Measurements from ENCODE around the gene PKNOX2.

DNA sequence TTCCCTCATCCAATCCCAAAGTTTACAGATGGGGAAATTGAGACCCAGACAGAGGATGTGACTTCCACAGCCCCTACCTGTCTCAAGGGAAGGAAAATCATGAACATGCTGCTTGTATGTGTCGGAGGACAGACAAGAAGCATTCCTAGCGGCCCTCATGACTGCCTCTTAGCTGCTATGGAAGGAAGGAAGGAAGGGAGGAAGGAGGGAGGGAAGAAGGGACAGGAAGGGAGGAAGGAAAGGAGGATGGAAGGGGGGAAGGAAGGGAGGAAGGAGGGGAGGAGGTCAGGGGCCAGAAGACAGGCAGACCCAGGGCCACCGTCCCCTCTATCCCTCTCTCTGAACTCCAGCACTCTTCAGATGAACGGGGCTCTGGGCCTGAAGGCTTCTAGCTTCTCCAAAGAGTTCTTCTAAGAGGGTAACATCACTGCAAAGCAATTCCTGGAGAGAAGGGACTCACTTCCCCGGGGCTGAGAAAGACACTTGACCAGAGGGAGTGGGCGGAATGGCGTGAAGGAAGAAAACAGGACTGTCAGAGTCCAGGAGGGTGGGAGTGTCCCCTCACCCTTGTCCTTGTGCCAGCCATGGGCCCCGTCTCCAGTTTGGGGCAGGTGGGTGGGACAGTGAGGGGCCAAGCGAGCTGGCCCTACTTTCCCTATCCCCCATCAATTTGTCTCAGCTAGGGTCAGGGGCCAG is 182.2 kb downstream of the PKNOX2 start:
- TF ChIP-seq, protein P1, sequence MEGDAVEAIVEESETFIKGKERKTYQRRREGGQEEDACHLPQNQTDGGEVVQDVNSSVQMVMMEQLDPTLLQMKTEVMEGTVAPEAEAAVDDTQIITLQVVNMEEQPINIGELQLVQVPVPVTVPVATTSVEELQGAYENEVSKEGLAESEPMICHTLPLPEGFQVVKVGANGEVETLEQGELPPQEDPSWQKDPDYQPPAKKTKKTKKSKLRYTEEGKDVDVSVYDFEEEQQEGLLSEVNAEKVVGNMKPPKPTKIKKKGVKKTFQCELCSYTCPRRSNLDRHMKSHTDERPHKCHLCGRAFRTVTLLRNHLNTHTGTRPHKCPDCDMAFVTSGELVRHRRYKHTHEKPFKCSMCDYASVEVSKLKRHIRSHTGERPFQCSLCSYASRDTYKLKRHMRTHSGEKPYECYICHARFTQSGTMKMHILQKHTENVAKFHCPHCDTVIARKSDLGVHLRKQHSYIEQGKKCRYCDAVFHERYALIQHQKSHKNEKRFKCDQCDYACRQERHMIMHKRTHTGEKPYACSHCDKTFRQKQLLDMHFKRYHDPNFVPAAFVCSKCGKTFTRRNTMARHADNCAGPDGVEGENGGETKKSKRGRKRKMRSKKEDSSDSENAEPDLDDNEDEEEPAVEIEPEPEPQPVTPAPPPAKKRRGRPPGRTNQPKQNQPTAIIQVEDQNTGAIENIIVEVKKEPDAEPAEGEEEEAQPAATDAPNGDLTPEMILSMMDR (conservative IDR thresholded peaks at IDR 0.05; ENCODE audit: low read length): no peak
- no peak for TF ChIP-seq EZH2phosphoT487 (IDR thresholded peaks at IDR 0.05; ENCODE audit: borderline replicate concordance, low read depth, low read length)

Data from OCI-LY7 (cell line).